Endothelial cell of hepatic sinusoid (primary cell): ENCODE measurements around the gene SEMA4C.

ENCODE experiments used
- in situ Hi-C: cut with HindIII; loops from 2 replicates; pipeline ENCODE4 v1.10.0; 2017; ENCODE audit warnings: low sequenced_read_pairs

SEMA4C gene

GRCh38 chr2:96869822-96870625 is at the start of gene SEMA4C:
Gene SEMA4C, minus strand, starts transcription at chr2:96870080. Its CDS starts 2,194 bp downstream, at chr2:96867886.
- in situ Hi-C loops, result no loop called here

- in situ Hi-C loops, result no loop called here
Measured at GRCh38 chr2:96918754-96919550, 49.1 kb upstream of the SEMA4C start.

DNA sequence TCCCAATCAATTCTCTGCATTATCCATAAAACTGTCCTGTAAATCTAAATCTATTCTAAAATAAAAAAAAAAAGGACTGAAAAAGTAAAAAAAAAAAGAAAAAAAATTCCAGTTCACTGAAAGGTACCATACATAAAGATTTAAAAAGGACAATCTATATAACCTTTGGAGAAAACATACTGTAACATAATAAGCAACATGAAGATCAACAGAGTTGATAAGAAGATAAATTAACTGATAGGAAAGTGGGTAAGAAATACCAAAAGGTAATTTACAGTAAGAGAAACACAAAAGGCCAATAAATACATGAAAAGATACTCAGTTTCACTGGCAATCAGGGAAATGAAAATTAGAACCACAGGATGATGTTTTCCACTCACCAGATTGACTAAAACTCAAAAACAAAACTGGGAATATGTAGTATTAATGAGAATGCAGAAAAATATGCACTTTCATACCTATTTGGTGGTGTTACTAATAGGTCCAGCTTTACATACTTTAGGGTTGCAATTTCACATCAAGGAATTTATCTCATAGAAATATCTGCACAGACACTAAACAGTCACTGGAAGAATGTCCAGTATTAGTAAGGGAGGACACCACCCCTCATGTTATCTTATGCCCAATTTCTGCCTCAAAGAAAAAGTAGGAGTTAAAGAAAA is 48.3 kb upstream of the SEMA4C start:
- in situ Hi-C loops, result no loop called here

- in situ Hi-C loops, result no loop called here
Measured at GRCh38 chr2:96916646-96917543, 47.0 kb upstream of the SEMA4C start.

- in situ Hi-C loops, result no loop called here
Measured at GRCh38 chr2:96916156-96916630, 46.3 kb upstream of the SEMA4C start.

- in situ Hi-C loops, result no loop called here
Measured at GRCh38 chr2:96914332-96914731, 44.5 kb upstream of the SEMA4C start.

- in situ Hi-C loops, result no loop called here
Measured at GRCh38 chr2:96913398-96914202, 43.7 kb upstream of the SEMA4C start.

GRCh38 chr2:96913117-96913397 is 43.2 kb upstream of the SEMA4C start:
- in situ Hi-C loops, result no loop called here

DNA sequence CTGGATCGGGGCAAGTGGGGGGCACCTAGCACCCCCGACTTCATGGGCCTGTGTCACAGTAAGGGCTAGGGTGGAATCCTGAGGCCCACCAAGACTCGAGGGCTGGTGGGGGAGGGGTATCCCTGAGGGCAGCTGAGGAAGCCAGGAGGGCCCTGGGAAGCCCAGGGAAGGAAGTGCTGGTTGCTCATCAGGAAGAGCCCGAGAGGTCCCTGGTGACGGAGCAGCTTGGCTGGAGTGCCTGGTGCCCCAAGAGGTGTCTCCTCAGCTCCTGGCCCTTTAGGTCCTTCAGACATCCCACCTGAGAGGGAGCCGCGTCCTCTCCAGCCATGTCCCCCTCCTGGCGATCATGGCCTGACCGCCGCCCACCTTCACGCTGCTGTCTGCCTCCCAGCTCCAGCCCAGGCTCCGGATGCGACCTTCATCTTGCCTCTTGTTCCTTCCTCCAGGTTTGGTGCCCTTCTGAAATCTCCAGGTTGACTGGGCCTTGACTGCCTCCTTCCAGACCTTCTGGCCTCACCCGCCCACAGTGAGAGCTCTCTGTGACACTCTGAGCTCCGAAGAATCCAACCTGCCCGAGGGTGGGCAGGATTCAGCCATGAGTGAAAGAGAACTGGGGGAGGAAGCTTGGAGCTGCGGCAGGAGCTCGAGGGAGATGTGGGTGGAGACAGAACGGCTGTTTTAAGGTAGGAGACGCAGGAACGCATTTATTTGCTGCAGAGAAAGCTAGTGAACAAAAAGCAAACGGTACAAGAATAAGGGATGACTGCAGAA is 42.7 kb upstream of the SEMA4C start:
- in situ Hi-C loops, result no loop called here

DNA sequence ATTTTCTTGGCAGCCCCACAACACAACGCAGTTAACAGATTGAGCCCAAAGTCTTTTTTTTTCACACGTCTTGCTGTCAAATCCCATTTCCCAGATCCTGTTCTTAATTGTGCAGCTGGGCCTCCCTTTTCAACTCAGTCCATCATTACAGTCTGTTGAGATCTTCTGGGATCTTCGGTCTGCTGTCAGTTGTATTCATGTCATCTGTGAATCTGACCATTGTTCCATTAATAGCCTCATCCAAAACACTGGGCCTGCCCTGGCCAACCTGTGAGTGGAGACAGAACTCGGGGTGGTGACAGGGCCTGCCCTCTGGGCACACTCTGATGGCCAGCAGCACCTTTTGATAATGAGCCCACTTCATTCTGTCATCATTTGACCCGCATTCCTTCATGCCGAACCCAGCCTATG is 39.7 kb upstream of the SEMA4C start:
- in situ Hi-C loops, result no loop called here

DNA sequence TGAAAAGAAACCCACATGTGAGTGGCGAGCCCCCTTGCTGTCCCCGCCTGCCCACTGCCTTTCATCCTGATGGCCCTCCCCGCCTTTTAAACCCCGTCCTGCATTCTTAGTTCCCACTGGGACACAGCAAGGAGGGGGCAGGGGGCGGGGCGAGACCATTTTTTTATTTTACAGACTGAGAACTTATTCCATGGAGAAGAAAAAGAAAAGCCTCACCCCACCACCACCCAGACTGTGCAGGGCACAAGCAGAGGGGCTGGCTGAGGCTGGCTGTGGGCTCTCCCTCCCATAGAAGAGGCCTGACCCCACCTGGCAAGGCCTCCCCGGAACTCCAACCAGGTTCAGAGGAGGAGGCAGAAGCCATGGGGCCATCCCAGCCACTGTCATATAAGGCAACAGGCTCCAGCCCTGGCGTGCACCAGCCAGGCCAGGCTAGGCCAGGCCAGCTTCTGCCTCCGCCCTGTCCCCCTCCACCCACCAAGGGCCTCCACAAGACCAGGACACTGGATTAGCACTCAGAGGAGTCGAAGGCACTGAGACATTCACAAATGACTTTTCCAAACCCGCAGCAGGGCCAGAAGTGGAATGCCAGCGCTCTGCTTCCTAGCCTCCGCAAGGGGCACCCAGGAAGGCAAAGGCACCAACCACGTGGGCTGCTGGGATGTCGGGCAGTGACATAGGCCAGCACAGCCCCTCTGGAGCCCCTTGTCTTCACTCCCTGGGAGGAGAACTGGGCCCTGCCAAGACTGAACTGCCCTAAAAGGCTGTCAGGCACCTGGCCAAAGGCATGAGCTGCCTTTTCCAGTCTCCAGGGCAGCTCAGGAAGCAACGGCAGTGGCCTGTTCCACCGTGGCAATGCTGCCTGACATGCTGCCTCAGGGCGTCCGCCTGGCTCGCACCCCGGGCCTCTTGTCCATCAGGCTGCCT is 37.5 kb upstream of the SEMA4C start:
- in situ Hi-C loops, result no loop called here

- in situ Hi-C loops, result no loop called here
Measured at GRCh38 chr2:96906729-96907114, 36.8 kb upstream of the SEMA4C start.

GRCh38 chr2:96903815-96904214 is 33.9 kb upstream of the SEMA4C start:
- in situ Hi-C loops, result no loop called here

GRCh38 chr2:96903318-96903717 is 33.4 kb upstream of the SEMA4C start:
- in situ Hi-C loops, result no loop called here

DNA sequence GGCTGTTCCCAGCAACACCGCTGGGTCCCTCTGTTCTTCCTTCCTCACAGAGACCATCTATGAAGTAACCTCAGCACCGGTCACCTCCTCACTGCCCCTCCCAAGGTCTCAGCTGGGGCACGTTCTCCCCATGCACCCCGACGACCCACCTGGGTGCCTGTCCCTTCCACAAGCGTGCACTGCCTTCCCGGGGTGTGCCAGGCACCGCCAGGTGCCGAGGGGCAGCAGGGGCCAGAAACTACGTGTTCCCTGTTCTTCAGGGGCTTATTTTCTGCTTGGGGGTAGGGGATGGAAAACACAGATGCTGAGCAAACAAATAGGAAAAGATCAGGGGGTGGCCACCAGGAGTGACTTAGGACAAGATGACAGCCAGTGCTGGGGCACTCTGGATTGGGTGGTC is 30.4 kb upstream of the SEMA4C start:
- in situ Hi-C loops, result no loop called here

GRCh38 chr2:96899413-96899741 is 29.5 kb upstream of the SEMA4C start:
- in situ Hi-C loops, result no loop called here

GRCh38 chr2:96898641-96899412 is 28.9 kb upstream of the SEMA4C start:
- in situ Hi-C loops, result no loop called here

- in situ Hi-C loops, result no loop called here
Measured at GRCh38 chr2:96898135-96898505, 28.2 kb upstream of the SEMA4C start.
